Common myeloid progenitor, CD34-positive (primary cell): Measurements from ENCODE around the gene ZBTB16.

Experiments used
- CTCF ChIA-PET: fragments of 350-600 bp; sonication (Branson Sonifier 250); formaldehyde crosslinking; loops from one replicate; lab custom pipeline; 2021; ENCODE audit warnings: antibody characterized with exemption; lab: Charles Lee
- POLR2A ChIA-PET: fragments of 350-600 bp; sonication (Branson Sonifier 250); formaldehyde crosslinking; loops from one replicate; lab custom pipeline; 2021; ENCODE audit warnings: antibody characterized with exemption; lab: Charles Lee
- DNase-seq, 3 donors: peaks; one replicate each; pipeline versions ENCODE4 v3.0.0 to v3.0.0-alpha.2; 2013
- H3K27ac ChIP-seq, 2 experiments: 1 replicate in 1 of 2; 2 replicates in 1 of 2; pipeline ENCODE4 v1.7.0; 2013; ENCODE audit warnings: inconsistent platforms in 2 of 2, low read length in 2 of 2, mild to moderate bottlenecking in 2 of 2, low read depth in 1 of 2, moderate library complexity in 1 of 2; ENCODE audit not compliant: severe bottlenecking in 2 of 2, insufficient read depth in 1 of 2, poor library complexity in 1 of 2
- H3K27me3 ChIP-seq, 5 experiments: replicated peaks in 2 of 5; 1 replicate in 3 of 5; 2 replicates in 2 of 5; pipeline versions ENCODE4 v1.6.1 to v1.7.0; 2013; ENCODE audit warnings: low read length in 4 of 5, mild to moderate bottlenecking in 2 of 5, moderate library complexity in 2 of 5, inconsistent platforms in 1 of 5; ENCODE audit not compliant: insufficient read depth in 5 of 5, control insufficient read depth in 4 of 5
- H3K36me3 ChIP-seq, 4 experiments: 1 replicate in 2 of 4; 2 replicates in 2 of 4; pipeline versions ENCODE4 v1.6.1 to v1.7.0; 2013; ENCODE audit warnings: low read length in 3 of 4, control low read depth in 1 of 4, mild to moderate bottlenecking in 1 of 4; ENCODE audit not compliant: control insufficient read depth in 4 of 4, insufficient read depth in 4 of 4
- H3K4me1 ChIP-seq, 4 experiments: 1 replicate in 3 of 4; 2 replicates in 1 of 4; pipeline versions ENCODE4 v1.6.1 to v1.7.1; 2013; ENCODE audit warnings: low read length in 3 of 4, mild to moderate bottlenecking in 3 of 4, control low read depth in 1 of 4, inconsistent platforms in 1 of 4, moderate library complexity in 1 of 4; ENCODE audit not compliant: control insufficient read depth in 4 of 4, insufficient read depth in 4 of 4; ENCODE audit errors: control extremely low read depth in 1 of 4
- H3K4me3 ChIP-seq, 7 experiments: 1 replicate in 4 of 7; 2 replicates in 3 of 7; pipeline versions ENCODE4 v1.5.1 to v1.7.0; 2013; ENCODE audit warnings: mild to moderate bottlenecking in 7 of 7, low read length in 6 of 7, moderate library complexity in 6 of 7, inconsistent platforms in 2 of 7, low read depth in 2 of 7, control low read depth in 1 of 7; ENCODE audit not compliant: insufficient read depth in 4 of 7, control insufficient read depth in 1 of 7; ENCODE audit errors: extremely low read depth in 1 of 7
- H3K9me3 ChIP-seq, 5 experiments: 1 replicate in 4 of 5; 2 replicates in 1 of 5; pipeline versions ENCODE4 v1.6.1 to v1.7.1; 2013; ENCODE audit warnings: low read length in 4 of 5, mild to moderate bottlenecking in 2 of 5, inconsistent platforms in 1 of 5, low read depth in 1 of 5, moderate library complexity in 1 of 5; ENCODE audit not compliant: control insufficient read depth in 4 of 5, insufficient read depth in 2 of 5; ENCODE audit errors: control extremely low read depth in 1 of 5
- WGBS: methylation state at CpG from one replicate; pipeline ENCODE4 v1.1.5; 2013; ENCODE audit not compliant: insufficient coverage; 5-methylcytosine and 5-hydroxymethylcytosine counted together

The ZBTB16 gene

DNA sequence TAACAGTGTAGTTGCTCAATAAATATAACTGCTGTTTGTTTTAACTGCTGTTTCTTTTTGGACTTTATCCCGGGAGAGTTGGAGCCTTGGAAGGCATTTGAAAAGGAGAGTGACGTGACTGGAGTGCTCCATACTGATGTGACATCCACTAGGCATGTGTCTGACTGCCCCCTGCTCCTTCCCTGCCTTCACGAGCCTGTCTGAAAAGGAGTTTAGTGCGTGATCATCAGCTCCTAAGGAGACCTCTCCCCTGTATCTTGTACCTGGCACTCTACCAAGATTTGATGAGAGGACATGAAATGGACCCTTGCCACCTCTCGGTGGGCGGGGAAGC lies 22.9 kb downstream of the ZBTB16 start:
- H3K36me3 ChIP-seq, result no peaks in the 10 kb centered on the region
- whole genome bisulfite sequencing, result 0% methylated on average over 5 of the region's 6 CpGs
- H3K27me3 ChIP-seq, result no peaks in the 10 kb centered on the region
- H3K4me1 ChIP-seq, result peaks cover 38 to 100% (median 93%) of the 10 kb centered on the region in 4 experiments
- H3K27ac ChIP-seq, result peak overlapping the region; percentile 92 to 95
- H3K4me3 ChIP-seq, result peak overlapping the region in 1 of 7 experiments; percentile 47
- ChIA-PET POLR2A (interaction anchor here (1.1 to 2.1 kb wide), 9 partner anchors 15 to 97 kb away, joined by 3 to 42 read pairs (median 8); partner anchors contain the start of gene ZBTB16), CTCF (interaction anchor here (0.7 to 4.5 kb wide), 19 partner anchors 8 to 309 kb away, joined by 3 to 38 read pairs (median 6); partner anchors contain the start of genes ZBTB16 and ZW10)
- no peak for DNase-seq
- H3K9me3 ChIP-seq, result no peaks in the 10 kb centered on the region

DNA sequence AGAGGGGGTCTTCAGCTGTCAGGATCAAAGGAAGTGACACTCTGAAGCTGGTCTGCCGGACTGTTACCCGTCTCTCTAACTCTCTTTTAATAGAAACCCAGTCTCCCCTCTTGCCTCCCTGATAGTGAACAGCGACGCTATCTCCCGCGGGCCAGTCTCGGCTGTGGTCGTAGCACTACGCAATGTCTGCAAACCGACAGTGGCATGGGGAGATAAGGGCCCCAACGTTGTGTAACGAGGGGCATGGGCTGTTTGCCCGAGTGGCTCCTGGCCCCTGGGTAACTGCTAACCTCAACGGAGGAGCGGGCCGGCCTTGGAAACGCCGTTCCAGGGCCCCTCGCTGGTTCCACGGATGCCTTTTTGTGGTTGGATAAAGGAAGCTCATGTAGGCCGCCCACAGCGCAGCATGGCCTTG lies 23.3 kb downstream of the ZBTB16 start:
- no peaks in the 10 kb centered on the region for H3K27me3 ChIP-seq
- DNase-seq, result peak; percentile 96 to 99 (median 98)
- WGBS, result 0% methylated on average over 11 of the region's 22 CpGs
- H3K4me1 ChIP-seq, result peaks cover 40 to 100% (median 92%) of the 10 kb centered on the region in 4 experiments
- ChIA-PET CTCF (interaction anchor here (0.7 to 4.5 kb wide), 23 partner anchors 9 to 310 kb away, joined by 3 to 38 read pairs (median 5); partner anchors contain the start of genes ZBTB16 and ZW10), POLR2A (interaction anchor here (0.6 to 2.1 kb wide), 12 partner anchors 15 to 133 kb away, joined by 3 to 42 read pairs (median 6); partner anchors contain the start of gene ZBTB16)
- peak overlapping the region in 2 of 7 experiments; percentile 47 to 50 for H3K4me3 ChIP-seq
- peak overlapping the region; percentile 92 to 95 for H3K27ac ChIP-seq
- H3K36me3 ChIP-seq, result no peaks in the 10 kb centered on the region
- H3K9me3 ChIP-seq, result no peaks in the 10 kb centered on the region

DNA sequence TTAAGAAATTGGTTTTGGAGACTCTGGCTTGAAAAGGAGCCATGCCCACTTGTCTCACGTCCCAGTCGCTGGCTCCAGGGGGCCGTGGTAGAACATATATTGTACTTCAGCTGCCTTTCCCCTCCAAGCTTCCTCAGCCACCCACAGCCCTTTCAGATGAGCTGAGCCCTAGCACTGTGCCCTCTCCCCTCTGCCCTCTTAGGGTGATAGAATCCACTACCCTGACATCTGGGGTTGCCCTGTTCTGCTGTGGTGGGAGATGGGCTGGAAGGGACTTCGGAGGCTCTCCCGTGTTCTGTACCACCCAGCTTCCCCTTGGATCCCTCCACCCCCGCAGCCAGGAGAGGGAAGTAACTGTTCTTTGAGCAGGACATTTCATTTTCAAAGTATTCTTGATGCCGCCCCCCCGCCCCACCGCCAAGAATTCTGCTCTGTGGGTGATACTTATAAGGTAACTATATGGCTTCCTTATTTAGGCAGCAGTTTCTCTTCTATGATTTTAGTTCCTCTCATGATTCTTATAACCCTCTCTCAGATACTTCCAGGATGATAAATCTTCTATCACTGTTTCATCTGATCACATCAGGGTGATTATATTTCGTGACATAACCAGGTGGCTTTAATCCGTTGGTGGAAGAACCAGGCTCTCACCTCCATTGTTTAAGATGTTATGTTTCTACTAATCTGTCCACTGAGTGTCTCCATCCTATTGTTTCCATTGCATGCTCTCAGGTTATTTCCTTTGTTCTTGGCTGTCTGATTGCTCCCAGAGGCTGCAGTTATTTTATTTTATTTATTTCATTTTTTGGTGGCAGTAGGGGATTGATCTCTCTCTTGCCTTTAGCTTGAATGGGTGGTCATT lies 24.1 kb downstream of the ZBTB16 start:
- H3K4me1 ChIP-seq, result peaks cover 37 to 99% (median 87%) of the 10 kb centered on the region in 4 experiments
- CTCF ChIA-PET, result interaction anchor here (0.7 to 4.5 kb wide), 24 partner anchors 8 to 178 kb away, joined by 3 to 38 read pairs (median 5); partner anchors contain the start of gene ZBTB16
- POLR2A ChIA-PET, result interaction anchor here (0.6 to 2.1 kb wide), 13 partner anchors 14 to 132 kb away, joined by 3 to 42 read pairs (median 4); partner anchors contain the start of gene ZBTB16
- peak in 2 of 3 donors; percentile 60 to 68 for DNase-seq
- peak overlapping the region; percentile 92 to 95 for H3K27ac ChIP-seq
- peak overlapping the region in 4 of 7 experiments; percentile 34 to 53 (median 42) for H3K4me3 ChIP-seq
- H3K36me3 ChIP-seq, result no peaks in the 10 kb centered on the region
- WGBS, result 7% methylated on average over 9 of the region's 11 CpGs
- H3K27me3 ChIP-seq, result no peaks in the 10 kb centered on the region
- no peaks in the 10 kb centered on the region for H3K9me3 ChIP-seq

GRCh38 chr11:114084414-114084813 lies 24.9 kb downstream of the ZBTB16 start:
- POLR2A ChIA-PET, result interaction anchor here (1.1 to 1.6 kb wide), 2 partner anchors 15 to 23 kb away, joined by 3 read pairs; no protein-coding TSS in a partner anchor
- Histone ChIP-seq H3K27me3 (no peaks in the 10 kb centered on the region), H3K4me1 (peaks cover 37 to 98% (median 85%) of the 10 kb centered on the region in 4 experiments), H3K4me3 (peak overlapping the region in 1 of 7 experiments; percentile 53), H3K27ac (peak overlapping the region; percentile 92 to 95), H3K36me3 (no peaks in the 10 kb centered on the region), H3K9me3 (no peaks in the 10 kb centered on the region)
- CTCF ChIA-PET, result interaction anchor here (0.7 to 4.5 kb wide), 15 partner anchors 10 to 177 kb away, joined by 3 to 31 read pairs (median 4); partner anchors contain the start of gene ZBTB16
- DNase-seq, result no peak
- WGBS, result 72% methylated on average over 2 of the region's 4 CpGs

- Histone ChIP-seq H3K4me3 (no peak overlapping the region), H3K27ac (no peak overlapping the region), H3K27me3 (no peaks in the 10 kb centered on the region), H3K36me3 (no peaks in the 10 kb centered on the region), H3K9me3 (no peaks in the 10 kb centered on the region), H3K4me1 (peaks cover 23 to 98% (median 83%) of the 10 kb centered on the region in 4 experiments)
- 73% methylated on average over 4 of the region's 7 CpGs for WGBS
- DNase-seq, result no peak
- ChIA-PET POLR2A (no interaction called here), CTCF (interaction anchor here (0.8 to 1.6 kb wide), 6 partner anchors 8 to 73 kb away, joined by 3 to 7 read pairs (median 4); no protein-coding TSS in a partner anchor)
These were observed 26.7 kb downstream of the ZBTB16 start for GRCh38 chr11:114085965-114086793.

GRCh38 chr11:114087025-114087424 lies 27.5 kb downstream of the ZBTB16 start:
- Histone ChIP-seq H3K27ac (no peak overlapping the region), H3K9me3 (no peaks in the 10 kb centered on the region), H3K36me3 (no peaks in the 10 kb centered on the region), H3K4me1 (peaks cover 17 to 98% (median 84%) of the 10 kb centered on the region in 4 experiments), H3K27me3 (no peaks in the 10 kb centered on the region), H3K4me3 (no peak overlapping the region)
- ChIA-PET POLR2A (no interaction called here), CTCF (interaction anchor here (1.2 to 1.7 kb wide), 6 partner anchors 9 to 21 kb away, joined by 3 to 7 read pairs (median 4); no protein-coding TSS in a partner anchor)
- DNase-seq, result no peak
- WGBS, result 79% methylated on average over 4 of the region's 5 CpGs
